C1 segment of cervical spinal cord (tissue), 14 donors: ENCODE data around the gene SCN2B.

Source experiments
- DNase-seq, 14 donors: peaks; one replicate each; lab custom pipeline; 2025; lab: John Stamatoyannopoulos, UW

SCN2B gene

DNA sequence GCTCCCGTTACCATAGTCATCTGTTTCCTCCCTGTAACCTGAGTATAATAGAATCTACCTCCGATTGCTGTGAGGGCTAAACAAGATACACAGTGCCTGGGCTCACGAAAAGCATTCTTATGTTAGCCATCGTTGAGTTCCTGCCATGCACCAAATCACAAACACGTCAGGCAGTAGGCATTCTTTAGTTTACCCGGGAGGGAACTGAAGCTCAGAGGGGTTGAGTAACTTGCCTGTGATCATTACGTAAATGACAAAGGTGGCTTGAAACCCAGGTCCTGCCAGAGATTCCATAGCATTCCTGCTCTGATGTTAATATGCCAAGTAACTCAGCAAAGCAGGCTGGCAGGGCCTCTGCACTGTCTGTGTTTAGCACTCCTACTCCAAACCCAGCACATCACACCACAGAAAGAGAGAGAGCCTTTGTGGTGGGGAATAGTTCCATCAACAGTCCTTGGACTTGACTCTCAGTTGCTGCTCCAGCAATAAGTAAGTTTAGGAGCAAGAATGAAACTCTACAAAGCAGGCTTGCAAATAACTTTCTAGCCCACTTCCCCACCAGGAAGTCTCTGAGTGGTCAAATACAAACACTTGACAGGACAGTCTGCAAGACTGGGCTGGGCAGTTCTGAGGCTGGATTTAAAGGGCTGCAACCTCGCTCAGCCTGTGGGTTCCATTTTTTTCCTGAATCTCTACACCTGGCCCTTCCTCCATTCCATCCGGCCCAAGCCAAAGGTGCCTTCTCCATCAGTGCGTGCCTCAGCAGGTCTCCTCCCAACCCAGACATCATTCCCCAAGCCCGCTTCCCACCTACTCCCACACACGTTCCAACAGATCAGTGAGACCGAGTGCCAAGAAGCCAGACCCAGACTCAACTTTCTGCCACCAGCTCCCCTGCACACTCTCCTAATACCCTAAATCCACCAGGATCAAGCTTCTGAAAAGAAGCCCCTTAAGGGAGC, 1.1 kb downstream of the SCN2B start:
- DNase-seq = peak in 4 of 14 donors; percentile 37 to 70 (median 41)

DNA sequence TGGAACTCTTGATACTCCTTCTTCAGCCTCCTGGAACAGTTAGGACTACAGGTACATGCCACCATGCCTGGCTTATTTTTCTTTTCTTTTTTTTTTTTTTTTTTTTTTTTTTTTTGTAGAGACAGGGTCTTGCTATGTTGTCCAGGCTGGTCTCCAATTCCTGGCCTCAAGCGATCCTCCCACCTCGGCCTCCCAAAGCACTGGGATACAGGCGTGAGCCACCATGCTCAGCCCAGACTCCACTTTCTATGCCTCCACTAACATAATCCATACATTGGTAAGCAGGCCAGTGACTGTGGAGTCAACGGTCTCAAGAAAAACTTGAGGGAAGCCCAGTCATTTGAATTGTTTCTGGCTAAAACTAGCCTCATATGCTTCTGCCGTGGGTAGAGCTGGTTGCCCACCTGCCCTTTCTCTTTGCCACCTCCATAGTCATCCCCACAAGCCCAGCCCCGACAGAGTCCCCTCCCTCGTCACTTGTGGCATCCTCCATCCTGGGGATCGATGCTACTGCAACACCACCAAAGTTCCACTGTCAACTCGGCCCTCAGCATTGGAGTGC, 2.4 kb downstream of the SCN2B start:
- DNase-seq = no peak

DNA sequence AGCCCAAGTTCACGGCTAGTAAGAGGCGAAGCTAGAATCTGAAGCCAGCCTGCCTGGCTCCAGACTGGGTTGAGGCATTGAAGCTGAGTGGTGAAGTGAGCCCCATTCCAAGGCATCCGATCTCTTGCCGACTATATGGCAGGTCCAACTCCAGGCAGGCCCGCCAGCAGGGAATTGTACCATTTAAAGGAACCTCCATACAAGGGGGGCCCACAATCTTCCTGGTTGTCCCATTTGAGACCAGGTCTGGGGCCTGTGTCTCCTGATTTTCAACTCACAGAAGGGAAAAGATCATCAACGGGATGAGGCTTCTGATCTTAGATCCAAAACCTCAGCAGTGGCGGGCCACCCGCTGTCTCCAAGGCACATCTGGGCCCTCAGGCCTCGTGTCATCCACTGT, 4.1 kb downstream of the SCN2B start:
- DNase-seq = no peak

DNA sequence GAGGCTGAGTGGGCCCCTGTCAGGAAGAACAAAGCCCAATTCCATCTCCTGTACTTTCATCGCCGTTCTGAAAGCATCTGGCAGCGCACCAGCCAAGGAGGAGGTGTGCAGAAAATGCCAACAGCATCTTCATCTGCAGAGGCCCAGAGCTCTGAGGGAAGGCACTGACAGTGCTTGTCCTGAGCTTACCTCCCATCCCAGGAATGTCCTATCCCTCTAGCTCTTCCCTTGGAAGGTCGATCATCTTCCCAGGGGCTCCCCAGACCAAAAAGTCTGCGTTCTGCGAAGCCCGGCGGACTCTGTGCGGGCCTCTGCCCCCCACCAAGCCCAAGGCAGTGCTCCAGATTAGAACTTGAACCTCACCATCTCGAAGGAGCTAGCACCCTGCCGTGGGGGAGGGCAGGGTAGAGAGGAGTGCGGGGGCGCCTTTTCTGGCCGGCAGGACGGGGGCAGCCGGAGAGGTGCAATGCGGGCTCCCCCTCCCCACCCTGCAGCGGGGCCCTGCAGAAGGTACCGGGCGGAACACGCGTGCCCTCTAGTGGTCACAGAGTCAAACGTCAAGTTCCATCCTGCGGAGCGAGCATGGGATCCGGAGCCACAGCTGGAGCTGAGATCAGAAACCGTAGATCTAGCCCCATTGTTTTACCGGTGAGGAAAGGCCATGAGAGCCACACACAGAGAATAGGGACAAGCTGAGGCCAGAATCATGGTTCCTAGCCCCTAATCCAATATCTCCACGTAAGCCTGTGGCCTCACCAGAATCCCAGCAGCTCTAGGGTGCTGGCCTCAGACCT, 5.0 kb downstream of the SCN2B start:
- DNase-seq = peak in 13 of 14 donors; percentile 26 to 81 (median 67)

DNA sequence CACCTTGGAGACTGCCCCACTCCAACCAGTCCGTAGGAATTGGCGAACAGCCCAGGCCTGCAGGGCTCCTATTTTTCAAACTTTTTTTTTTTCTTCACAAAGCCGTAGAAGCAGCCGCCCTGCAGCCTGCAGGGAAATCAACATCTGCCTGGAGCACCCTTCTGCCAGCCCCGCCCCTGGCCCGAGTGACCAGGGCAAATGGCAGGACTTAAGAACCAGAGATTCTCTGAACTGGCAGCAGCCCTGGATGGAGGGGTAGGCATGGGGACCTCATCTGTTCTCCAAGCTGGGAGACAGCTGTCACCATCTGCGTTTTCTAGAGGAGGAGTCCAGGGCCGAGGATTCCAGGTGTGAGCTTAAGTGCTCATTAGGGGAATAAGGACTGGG, 5.6 kb downstream of the SCN2B start:
- no peak for DNase-seq

DNA sequence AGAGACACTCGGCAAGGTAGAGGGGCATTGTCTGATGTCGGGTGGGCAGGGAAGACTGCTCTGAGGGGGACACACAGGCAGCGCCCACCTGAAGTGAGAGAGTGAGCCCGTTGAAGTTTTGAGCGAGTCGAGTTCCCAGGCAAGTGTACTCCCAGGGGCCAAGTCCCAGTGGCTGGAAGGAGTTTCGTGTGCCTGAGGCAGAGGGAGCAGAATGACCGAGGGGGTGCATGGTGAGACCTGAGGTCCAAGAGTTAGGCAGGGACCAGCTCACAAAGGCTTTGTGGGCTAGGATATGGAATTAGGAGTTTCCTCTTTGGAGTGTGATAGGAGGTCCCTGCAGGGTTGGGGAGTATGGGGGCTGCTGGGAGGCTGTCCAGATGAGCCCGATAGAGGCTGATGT, 6.2 kb downstream of the SCN2B start:
- no peak for DNase-seq

DNA sequence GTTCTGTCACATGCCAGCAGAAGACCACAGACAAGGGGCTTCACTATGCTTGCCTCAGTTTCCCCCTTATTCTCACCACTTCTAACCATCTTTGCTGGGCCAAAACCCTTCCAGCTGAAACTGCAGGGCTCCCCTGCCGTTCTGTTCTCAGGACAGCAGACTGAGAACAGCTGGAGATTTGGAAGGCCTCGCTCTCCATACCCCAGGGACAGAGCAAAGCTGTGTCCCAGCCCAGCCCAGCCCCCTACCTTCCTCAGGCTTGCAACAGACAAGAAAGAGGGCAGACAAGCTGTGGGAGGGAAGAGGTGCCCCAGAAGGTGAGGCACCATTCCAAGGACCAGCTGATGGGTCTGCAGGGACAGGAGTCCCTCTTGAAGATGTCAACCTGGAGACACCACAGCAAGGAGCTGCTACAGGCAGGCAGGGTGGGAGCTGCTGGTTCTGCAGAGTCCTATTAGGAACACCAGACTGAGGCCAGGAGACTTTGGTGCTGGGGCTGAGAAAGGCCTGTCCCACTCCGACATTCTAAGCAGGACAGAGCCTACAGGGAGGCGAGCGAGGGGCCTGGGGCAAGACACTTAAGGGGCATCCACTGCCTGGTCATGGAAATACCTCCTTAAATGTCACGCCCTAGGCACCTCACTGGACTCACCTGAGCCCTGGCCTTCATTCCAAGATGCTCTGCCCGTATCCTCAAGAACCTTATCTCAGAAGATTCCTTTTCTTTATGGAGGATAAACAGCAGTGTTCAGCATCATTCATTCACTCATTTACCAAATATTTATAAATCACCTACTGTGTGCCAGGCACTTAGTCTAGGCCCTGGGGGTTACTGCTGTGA, 6.9 kb downstream of the SCN2B start:
- no peak for DNase-seq

DNA sequence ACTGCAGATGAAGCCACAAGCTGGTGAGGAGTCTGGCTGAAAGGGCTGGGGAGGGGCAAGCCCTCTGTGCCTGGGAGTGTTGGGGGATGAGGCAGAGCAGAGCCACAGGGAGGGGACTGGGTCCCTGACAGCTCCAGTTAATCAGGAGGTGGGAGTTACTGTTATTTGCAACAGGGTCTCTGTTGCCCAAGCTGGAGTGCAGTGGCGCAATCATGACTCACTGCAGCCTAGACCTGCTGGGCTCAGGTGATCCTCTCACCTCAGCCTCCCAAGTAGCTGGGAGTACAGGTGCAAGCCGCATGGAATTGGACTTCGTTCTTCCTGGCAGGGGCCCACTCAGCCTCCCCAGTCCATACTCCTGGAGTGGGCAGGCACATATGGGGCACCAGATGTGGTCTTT, 7.7 kb downstream of the SCN2B start:
- DNase-seq = no peak

DNA sequence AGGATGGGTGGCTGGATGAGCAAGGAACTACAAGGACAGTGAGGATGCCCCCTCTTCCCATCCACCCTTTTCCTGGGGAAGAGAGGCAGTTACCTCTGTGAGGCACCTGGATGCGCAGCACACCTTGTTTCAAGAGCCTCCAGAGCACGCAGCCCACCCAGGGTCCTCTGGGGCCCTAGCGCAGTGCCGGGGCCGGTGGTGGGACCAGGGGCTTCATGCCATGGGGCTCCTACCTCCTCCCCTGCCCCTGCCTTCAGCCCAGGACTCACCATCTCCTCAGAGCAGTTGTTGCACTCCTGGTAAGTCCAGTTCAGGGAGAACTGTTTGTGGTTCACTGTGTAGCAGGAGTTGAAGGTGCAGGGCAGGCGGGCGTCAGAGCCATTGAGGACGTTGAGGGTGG, 8.1 kb downstream of the SCN2B start:
- DNase-seq = no peak

DNA sequence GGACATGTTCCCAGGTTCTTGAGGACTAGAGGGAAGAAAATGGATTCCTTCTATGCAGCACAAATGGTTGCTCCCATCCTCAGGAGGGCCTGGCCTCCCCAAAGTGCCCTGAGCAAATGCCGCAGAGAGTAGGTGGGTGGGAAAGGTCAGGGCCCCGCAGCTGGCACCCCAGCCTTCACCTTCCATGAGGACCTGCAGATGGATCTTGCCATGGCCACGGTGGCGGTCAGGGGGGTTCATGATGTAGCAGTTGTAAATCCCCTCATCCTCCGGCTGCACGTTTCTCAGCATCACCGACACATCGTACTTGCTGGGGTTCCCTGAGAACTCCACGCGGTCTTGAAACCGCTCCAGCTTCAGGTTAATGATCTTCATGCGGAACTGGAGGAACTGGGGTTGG, 8.5 kb downstream of the SCN2B start:
- DNase-seq = no peak

DNA sequence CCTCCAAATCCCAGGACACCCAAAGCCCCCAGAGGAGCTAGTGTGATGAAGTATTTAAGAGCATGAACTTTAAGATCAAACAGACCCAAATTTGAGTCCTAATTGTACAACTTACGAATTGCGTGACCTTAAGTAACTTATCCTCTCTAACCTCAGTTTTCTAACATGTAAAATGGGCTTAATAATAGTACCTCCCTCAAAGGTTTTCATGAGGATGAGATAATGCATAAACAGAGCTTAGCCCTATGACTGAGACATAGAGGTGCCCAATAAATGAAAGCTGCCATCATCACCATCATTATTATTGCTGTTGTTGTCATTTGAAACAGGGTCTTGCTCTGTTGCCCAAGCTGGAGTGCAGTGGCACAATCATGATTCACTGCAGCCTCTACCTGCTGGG, 9.2 kb downstream of the SCN2B start:
- no peak for DNase-seq

DNA sequence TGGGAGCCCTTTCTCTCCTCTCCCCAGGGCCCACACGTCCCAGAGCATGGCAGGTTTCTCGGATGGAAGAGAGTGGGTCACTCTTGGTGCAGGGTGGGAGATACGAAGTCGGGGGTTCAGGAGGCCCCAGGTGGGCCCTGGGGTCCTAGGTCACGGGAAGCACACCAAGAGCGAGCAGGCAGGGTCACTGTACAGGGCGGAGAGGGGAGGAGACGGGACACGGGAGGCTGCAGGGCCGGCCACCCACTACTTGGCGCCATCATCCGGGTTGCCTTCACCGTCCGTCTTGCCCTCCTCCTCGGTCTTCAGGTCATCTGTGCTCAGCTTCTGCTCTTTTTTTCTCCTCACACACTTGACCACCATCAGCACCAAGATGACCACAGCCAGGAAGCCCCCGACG, 9.8 kb downstream of the SCN2B start:
- DNase-seq = no peak

DNA sequence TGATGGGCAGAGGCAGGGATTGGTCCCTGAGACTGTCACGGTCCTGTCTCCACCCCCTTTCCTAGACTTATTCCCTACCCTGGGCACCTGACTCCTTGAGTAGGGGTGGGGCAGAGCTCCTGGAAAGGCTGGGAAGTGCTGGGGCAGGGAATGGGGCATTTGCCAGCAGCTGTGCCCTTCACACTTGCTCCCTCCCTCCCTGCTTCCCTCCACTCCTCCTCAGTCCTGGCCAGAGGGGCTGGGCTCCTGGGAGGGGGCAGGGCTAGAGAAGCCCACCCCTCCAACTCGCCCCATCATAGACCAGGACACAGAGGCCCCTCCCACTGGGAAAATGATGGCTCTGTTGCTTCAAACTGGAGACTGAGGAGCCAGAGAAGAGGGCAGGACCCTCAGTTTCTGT, 11.6 kb downstream of the SCN2B start:
- no peak for DNase-seq

DNA sequence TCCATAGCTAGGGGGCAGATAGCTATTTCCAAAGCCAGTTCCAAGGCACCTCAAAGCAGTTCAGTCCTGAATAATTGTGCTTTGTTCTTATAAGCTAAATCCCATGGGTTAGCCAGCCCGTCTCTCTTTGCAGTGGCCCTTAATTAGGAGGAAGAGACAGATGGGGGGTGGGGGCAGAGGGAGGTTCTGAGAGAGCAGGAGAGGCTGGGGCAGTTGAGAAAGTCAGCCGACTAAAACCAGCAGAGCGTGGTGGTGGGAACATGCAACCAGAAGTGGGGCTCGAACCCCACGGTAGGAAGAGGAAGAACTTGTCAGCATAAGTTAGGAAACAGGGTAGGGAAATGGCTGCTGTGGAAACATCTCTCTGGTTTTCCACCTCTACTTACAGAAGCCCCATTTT, 12.9 kb downstream of the SCN2B start:
- DNase-seq = no peak

DNA sequence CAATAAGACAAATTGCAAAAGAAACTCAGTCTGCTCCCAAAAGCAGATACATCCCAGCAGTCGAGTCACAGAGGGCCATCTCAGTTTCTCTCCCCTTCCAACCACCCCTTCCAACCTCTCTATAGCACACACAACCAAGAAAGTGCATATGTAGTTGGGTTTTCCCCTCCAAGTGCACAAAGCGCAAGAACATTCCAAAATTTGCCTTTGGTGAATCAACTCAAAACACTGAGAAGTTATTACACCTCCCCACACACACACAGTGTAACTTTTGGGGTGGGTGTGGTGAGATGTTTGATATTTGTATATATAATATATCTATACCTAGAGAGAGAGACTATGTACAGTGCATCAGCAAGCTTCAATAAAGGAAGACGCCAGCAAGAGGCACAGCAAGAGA, 13.6 kb downstream of the SCN2B start:
- no peak for DNase-seq

DNA sequence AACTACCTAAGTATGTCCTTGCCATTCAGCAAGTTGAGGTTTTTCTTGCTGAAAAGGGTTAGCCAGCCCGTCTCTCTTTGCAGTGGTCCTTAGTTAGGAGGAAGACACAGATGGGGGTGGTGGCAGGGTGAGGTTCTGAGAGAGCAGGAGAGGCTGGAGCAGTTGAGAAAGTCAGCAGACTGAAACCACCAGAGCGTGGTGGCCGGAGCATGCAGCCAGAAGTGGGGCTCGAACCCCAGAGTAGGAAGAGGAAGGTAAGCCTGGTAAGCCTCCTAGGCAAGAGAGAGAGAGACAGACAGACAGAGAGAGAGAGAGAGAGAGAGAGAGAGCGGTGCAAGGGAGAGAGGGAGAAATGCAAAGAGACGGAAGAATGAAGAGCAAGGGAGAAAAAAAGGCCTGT, 14.7 kb downstream of the SCN2B start:
- no peak for DNase-seq

DNA sequence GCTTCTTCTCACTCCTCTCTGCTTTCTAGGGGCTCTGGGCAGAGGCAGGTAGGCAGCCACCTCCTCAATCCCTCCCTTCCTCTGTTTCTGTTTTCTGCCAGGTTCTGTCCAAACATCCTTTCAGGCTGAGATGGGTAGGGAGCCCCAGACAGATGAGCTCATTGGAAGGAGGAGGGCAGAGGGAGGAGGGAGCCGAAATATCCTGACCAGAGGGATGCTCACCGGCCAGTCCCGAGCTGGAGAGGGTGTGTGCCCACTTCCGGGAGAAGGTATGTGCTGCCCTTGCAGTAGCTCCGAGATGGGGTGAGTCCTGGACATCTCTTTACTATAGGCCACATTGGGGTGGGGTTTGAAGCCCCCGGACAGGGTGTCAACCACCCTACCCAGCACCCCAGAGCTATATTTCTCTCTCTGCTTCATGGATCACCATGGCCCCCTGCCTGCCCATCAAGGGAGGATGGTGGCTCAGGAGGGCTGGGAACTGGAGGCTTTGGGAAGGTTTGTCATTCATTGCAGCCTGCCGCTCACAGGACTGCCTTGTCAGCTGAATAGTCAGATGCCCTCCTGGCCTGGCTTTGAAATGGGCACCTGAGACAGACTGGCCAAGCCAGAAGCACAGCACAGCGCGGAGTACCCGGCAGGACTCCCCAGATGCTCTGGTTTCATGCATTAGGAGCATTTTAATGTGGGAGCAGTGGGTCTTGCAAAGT, 19.1 kb downstream of the SCN2B start:
- DNase-seq = no peak

DNA sequence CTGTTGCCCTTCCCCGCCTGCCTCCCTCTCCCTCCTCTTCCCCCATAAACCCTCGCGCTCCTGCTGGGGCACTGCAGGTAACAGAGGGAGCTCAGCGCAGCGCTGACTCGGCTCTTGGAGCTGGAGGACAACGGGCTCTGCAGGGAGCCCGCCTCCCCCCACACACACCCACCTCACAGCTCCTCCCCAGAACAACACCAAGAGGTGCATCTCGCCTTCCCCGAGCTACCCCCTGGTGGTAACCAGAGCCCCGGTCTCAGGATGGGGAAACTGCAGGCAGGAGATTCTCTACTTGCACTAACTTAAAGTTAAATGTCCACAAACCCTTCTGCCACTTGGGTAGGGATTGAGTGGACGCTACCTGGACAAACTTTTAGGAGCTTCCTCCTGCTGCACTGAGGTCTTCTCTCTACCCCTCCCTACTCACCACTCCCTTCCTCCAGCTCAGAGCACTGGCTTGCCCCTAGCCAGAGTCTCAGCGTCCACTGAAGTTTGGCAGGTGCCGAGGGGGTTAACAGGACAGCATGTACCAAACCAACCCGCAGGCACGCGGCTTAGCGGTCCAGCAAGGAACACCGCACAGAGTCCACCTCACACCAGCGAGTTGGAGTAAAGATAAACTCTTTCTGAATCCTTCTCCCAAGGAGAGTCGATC, 19.8 kb downstream of the SCN2B start:
- peak in 1 of 14 donors; percentile 17 for DNase-seq

DNA sequence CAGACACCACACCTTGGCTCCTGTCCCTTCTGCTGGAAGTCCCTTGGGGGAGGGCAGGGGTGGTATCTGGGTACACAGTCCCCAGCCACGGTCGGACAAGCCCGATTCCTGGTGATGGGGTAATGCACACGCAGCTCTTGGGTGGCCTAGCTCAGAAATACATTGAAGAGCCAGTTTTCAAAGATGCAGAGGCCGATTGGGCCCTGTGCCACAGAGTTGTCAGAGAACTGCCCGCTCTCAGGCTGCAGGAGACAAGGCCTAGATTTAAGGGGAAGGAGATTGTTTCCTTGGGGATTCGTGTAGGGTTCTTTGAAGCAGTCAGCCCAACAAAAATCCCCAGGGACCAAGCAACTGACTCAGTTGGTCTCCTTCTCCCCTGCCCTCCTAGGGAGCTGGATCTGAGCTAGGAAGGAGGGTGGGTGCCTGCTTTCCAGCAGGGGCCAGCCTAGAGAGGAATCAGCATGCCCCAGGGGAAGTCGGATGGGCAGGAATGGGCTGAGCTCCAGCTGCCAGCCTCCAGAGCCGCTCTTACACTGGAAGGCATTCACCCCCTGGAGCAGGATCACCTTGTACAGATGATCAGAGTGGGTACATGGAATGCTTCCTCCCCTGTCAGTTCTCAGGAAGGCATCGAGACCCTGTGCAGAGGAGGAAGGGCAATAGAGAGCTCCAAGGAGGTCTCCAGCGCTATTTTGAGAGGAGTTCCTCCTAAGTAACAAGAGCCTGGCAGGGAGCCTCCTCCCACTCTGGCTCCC, 20.5 kb downstream of the SCN2B start:
- DNase-seq = no peak

DNA sequence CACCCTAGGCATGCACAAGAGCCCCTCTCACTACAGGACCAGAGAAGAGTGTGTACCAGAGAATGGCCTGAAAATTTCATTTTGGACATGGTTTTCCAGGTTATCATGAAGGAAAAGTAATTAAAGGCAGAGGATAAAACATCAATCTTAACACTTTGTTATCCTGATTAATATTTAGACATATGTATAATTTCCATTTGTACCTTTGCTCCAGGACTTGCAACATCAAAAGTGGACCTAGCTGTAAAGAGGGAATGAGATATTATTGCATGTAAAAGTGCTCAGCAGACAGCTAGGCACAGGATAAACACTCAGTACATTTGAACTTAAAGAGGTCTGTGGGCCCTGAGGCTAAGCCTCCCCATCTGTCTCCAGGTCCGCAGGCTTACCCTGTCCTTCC, 21.8 kb downstream of the SCN2B start:
- no peak for DNase-seq
